Stomach (tissue), 9 donors: ENCODE data around the gene UTS2B. TPM values are rescaled to one million over a fixed set of nuclear protein-coding genes. Genes with fewer than 3 reads are reported as not detected.
A peak's percentile ranks its signal among the peaks of the same experiment; 100 is the strongest.

Source experiments
- DNase-seq, 2 donors: peaks; one replicate each; pipeline versions ENCODE4 v3.0.0 to v3.0.0-alpha.2; 2013 to 2019
- H3K27ac ChIP-seq, 5 donors: fragments of 200-600 bp in 4 of 5; sonication (generic) in 4 of 5; one replicate each; pipeline ENCODE4 v1.5.1; 2013 to 2019; ENCODE audit warnings: mild to moderate bottlenecking in 1 of 5, moderate library complexity in 1 of 5
- H3K27me3 ChIP-seq, 3 donors: fragments of 200-600 bp; sonication (generic); one replicate each; pipeline ENCODE4 v1.5.1; 2017 to 2019; ENCODE audit warnings: mixed run types in 1 of 3
- H3K36me3 ChIP-seq, 4 donors: fragments of 200-600 bp; sonication (generic); 1 replicate in 3 of 4; 2 replicates in 1 of 4; pipeline ENCODE4 v1.5.1; 2016 to 2019
- H3K4me1 ChIP-seq, 4 donors: fragments of 200-600 bp; sonication (generic); one replicate each; pipeline ENCODE4 v1.5.1; 2016 to 2019
- H3K4me3 ChIP-seq, 4 donors: fragments of 200-600 bp; sonication (generic) in 3 of 4; one replicate each; pipeline ENCODE4 v1.5.1; 2016 to 2019; ENCODE audit warnings: mild to moderate bottlenecking in 1 of 4
- H3K9me3 ChIP-seq, 4 donors: fragments of 200-600 bp; sonication (generic); one replicate each; pipeline ENCODE4 v1.5.1; 2016 to 2019
- EP300 ChIP-seq: sonication (generic); formaldehyde crosslinking; IDR thresholded peaks from one replicate; pipeline ENCODE4 v1.6.1; 2017; ENCODE audit warnings: antibody characterized with exemption
- POLR2A ChIP-seq, 4 donors: fragments of 450-650 bp; IDR thresholded peaks; one replicate each; pipeline ENCODE4 v1.6.1; 2016; ENCODE audit warnings: antibody characterized with exemption in 4 of 4, control low read depth in 2 of 4, mild to moderate bottlenecking in 1 of 4, moderate library complexity in 1 of 4
- POLR2AphosphoS5 ChIP-seq, 3 donors: sonication (generic); formaldehyde crosslinking; IDR thresholded peaks; one replicate each; pipeline ENCODE4 v1.6.1; 2016; ENCODE audit warnings: antibody characterized with exemption in 3 of 3
- WGBS, 5 donors: extraction: QIAGEN DNeasy Blood & Tissue Kit in 3 of 5; methylation state at CpG; one replicate each; pipeline versions ENCODE4 v1.1.5 to v1.1.7; 2013 to 2018; 5-methylcytosine and 5-hydroxymethylcytosine counted together
- intact Hi-C: fragments of 100-400 bp; cut with DNase I; formaldehyde crosslinking; loops from one replicate; pipeline ENCODE4 v1.15.1; 2023; ENCODE audit warnings: low total_unique reads
- polyA plus RNA-seq, 3 donors: library from polyadenylated mRNA; stranded (reverse); fragments of 200-250 nt; gene quantifications; one replicate each; pipeline ENCODE4 v1.2.3, GENCODE V29; 2013
- total RNA-seq, 5 donors: library from RNA; depleted of rRNA; stranded (reverse); fragments of >200 nt; gene quantifications; one replicate each; pipeline versions ENCODE4 v1.1.0 to v1.2.3, GENCODE V29; 2014 to 2016
- TF ChIP-seq, protein P1 (sequence below), 7 experiments: fragments of 450-650 bp in 4 of 7; fragments of 200-600 bp in 3 of 7; sonication (generic) in 3 of 7; IDR thresholded peaks; one replicate each; pipeline ENCODE4 v1.5.1; 2016 to 2019; ENCODE audit warnings: antibody characterized with exemption in 7 of 7, control low read depth in 2 of 7, mild to moderate bottlenecking in 1 of 7
- donor health status: healthy with polysubstance abuse.
- donor health status: Bipolar disorder and iron deficiency.
- donor health status: healthy.

Gene UTS2B
- total and polyA plus RNA-seq, 8 donors = 0.20 to 0.46 TPM; not detected in 6

DNA sequence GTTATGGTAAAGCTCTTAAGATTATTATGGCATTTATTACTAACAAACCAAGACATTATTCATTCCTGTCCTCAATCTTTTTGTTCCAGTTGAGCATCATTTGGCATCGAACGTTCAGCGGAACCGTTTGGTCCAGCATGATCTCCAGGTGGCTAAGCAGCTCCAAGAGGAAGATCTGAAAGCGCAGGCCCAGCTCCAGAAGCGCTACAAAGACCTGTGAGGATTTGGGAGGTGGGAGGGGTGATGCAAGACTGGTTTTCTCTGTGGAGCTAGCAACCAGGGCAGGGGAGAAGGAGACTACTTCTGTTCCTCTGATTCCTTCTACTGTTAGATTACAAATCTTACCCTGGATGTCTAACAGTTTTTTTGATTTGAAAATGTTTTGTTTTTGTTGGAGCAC, 27.6 kb upstream of the UTS2B start:
- intact Hi-C loops = no loop called here
- no peak overlapping the region for H3K27ac ChIP-seq
- no peak for TF ChIP-seq POLR2AphosphoS5 (IDR thresholded peaks at IDR 0.05)
- TF ChIP-seq EP300 = no peak
- TF ChIP-seq POLR2A (IDR thresholded peaks at IDR 0.05) = no peak
- TF ChIP-seq, protein P1, sequence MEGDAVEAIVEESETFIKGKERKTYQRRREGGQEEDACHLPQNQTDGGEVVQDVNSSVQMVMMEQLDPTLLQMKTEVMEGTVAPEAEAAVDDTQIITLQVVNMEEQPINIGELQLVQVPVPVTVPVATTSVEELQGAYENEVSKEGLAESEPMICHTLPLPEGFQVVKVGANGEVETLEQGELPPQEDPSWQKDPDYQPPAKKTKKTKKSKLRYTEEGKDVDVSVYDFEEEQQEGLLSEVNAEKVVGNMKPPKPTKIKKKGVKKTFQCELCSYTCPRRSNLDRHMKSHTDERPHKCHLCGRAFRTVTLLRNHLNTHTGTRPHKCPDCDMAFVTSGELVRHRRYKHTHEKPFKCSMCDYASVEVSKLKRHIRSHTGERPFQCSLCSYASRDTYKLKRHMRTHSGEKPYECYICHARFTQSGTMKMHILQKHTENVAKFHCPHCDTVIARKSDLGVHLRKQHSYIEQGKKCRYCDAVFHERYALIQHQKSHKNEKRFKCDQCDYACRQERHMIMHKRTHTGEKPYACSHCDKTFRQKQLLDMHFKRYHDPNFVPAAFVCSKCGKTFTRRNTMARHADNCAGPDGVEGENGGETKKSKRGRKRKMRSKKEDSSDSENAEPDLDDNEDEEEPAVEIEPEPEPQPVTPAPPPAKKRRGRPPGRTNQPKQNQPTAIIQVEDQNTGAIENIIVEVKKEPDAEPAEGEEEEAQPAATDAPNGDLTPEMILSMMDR (IDR thresholded peaks at IDR 0.05) = no peak
- no peaks in the 10 kb centered on the region for H3K27me3 ChIP-seq
- DNase-seq = no peak
- H3K9me3 ChIP-seq = no peaks in the 10 kb centered on the region
- peaks cover 22 to 54% (median 52%) of the 10 kb centered on the region in 4 donors for H3K36me3 ChIP-seq
- H3K4me1 ChIP-seq = peaks cover 10 to 40% (median 26%) of the 10 kb centered on the region in 4 donors
- WGBS, 5 donors = 88 to 94% (median 91%) methylated on average over 6 of the region's 6 CpGs
- H3K4me3 ChIP-seq = no peak overlapping the region

DNA sequence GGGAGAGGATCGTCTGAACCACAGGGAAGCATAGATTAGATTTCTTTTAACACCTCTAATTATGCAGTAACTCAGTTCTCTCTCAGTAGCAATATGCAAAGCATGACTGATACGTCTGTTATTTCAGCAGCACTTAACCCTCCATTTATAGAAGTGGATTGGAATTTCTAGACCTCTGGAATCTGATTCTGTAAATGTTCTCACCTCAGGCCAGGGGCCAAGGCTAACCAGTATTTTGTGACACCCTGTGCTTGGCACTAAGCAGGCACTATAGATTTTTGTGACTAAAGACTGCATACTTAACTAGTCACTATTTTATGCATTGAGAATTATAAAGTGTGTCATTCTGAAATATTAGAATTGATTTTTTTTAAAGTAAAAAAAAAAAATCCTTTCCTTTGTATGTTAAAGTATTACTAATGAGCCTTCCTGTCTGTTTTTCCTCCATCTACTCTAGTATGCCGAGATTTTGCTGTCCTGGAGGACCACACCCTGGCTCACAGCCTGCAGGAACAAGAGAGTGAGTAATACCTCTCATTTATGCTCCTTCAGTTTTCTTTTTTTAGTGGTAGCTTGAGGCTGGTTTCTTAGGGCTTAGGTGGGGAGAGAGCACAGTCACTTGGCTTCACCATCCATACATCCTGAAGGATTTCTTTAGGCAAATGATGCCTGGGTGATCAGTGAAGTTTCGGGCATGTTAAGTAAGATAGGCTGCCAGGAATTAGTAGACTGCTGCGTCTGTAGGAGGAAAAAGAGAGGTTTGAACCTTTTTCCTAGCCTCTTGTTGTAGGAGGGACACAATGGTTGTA, 26.5 kb upstream of the UTS2B start:
- DNase-seq = peak; percentile 31 to 46
- peak overlapping the region in 4 of 5 donors; percentile 19 to 63 (median 43) for H3K27ac ChIP-seq
- H3K4me1 ChIP-seq = peaks cover 13 to 51% (median 32%) of the 10 kb centered on the region in 4 donors
- H3K9me3 ChIP-seq = no peaks in the 10 kb centered on the region
- TF ChIP-seq, protein P1 (IDR thresholded peaks at IDR 0.05) = no peak
- TF ChIP-seq POLR2AphosphoS5 (IDR thresholded peaks at IDR 0.05) = peak in 1 of 3 donors; percentile 20
- no peak overlapping the region for H3K4me3 ChIP-seq
- no peaks in the 10 kb centered on the region for H3K27me3 ChIP-seq
- WGBS, 5 donors = 47 to 58% (median 52%) methylated on average over 5 of the region's 5 CpGs
- intact Hi-C loops = no loop called here
- peaks cover 17 to 44% (median 42%) of the 10 kb centered on the region in 4 donors for H3K36me3 ChIP-seq

DNA sequence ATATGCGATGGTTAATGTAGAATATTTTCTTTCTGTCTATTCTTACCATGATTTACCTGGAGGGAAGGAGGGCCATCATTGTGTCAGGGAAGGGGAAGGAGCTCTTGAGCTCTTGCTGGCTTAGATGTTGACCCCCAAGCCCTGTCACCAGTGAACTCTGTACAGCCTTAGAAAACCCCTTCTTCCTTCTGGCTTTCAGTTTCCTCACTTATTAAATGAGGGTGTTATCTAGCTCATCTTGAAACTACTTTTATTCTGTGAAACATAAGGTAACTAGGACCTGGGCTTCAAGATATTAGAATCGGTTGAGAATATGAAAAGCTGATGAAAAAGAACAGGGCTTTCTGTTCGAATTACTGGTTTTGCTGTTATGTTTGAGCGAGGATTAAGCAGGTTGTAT, 25.1 kb upstream of the UTS2B start:
- intact Hi-C loops = no loop called here

DNA sequence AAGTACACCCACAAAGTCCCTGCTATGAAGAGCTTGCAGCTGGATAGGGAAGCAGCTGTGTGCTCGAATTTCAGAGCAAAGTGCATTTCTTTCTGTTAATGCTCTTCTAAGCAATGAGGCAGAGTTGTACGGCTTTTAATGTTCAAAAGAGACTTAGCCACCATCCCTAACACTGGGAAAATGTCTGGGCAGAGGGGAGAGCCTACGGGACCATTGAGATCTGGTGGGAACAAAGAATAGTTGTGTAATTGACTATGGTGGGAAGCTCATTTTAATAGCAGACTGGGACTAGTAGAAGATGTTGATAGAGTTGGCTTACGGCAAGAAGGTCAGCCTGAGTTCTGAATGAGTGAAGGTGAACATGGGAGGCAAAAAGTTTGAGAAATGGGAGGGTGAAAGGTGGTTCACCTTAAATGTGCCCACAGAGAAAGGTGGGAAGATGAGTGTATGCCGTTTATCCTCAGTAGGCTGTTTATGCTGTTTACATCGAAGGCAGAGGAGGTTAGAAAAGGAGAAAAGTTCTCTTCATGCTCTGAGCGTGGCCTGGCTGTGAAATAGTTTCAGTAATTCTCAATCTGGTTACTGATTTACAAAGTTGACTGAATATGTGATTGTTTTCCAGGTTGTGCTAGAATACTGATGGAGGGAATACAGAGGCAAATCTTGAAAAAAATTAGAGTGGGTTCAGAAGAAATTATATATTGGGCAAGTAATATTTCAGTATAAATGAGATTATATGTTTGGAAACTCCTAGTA, 22.9 kb upstream of the UTS2B start:
- DNase-seq = no peak
- peaks cover 6 to 7% (median 7%) of the 10 kb centered on the region in 4 donors for H3K36me3 ChIP-seq
- H3K9me3 ChIP-seq = no peaks in the 10 kb centered on the region
- H3K4me3 ChIP-seq = no peak overlapping the region
- intact Hi-C loops = no loop called here
- TF ChIP-seq POLR2AphosphoS5 (IDR thresholded peaks at IDR 0.05) (no peak), POLR2A (IDR thresholded peaks at IDR 0.05) (no peak), EP300 (no peak)
- TF ChIP-seq, protein P1 (IDR thresholded peaks at IDR 0.05) = no peak
- H3K27ac ChIP-seq = peak overlapping the region in 2 of 5 donors; percentile 6 to 47
- peaks cover 22 to 81% (median 50%) of the 10 kb centered on the region in 4 donors for H3K4me1 ChIP-seq
- no peaks in the 10 kb centered on the region for H3K27me3 ChIP-seq
- 64 to 70% (median 66%) methylated on average over 7 of the region's 7 CpGs for WGBS, 5 donors

More for the DNA sequence above, 25.1 kb upstream of the UTS2B start:
- DNase-seq = no peak
- no peaks in the 10 kb centered on the region for H3K9me3 ChIP-seq
- peaks cover 7 to 29% (median 27%) of the 10 kb centered on the region in 4 donors for H3K36me3 ChIP-seq
- H3K4me1 ChIP-seq = peaks cover 13 to 65% (median 44%) of the 10 kb centered on the region in 4 donors
- TF ChIP-seq, protein P1 (IDR thresholded peaks at IDR 0.05) = no peak
- no peak overlapping the region for H3K4me3 ChIP-seq
- no peaks in the 10 kb centered on the region for H3K27me3 ChIP-seq
- WGBS, 5 donors = 78 to 92% (median 87%) methylated on average over 4 of the region's 4 CpGs
- H3K27ac ChIP-seq = no peak overlapping the region
